Astrocyte (in vitro differentiated cells and primary cell): ENCODE data around the gene PDIA2.

Source experiments
- EZH2 ChIP-seq: IDR thresholded peaks from 2 replicates; pipeline ENCODE4 v1.6.1; 2012; ENCODE audit warnings: mild to moderate bottlenecking, low read length, inconsistent platforms; ENCODE audit not compliant: insufficient read depth
- TF ChIP-seq, protein P1 (sequence below): IDR thresholded peaks from 2 replicates; pipeline ENCODE4 v1.5.1; 2011; ENCODE audit warnings: low read depth, mild to moderate bottlenecking, inconsistent platforms, low read length, moderate library complexity; ENCODE audit not compliant: insufficient read depth

DNA sequence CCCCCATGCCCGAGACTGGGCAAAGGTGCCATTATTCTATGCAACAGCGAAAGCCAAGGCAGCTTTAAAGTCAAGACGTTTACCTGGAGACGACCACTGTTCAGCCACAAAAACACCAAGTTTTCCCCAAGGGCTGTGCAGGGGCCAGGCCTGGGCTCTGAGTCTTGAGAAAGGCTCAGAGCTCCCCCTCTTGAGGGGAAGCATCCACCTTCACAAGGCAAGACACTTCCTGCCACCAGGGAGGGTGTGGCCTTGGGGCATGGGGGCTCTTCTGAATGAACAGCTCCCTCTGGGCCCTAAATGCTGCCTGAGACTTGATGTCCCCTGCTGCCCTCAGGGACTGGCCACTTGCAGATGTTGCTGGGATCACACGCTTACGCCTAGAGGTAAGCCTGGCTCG, 26.5 kb downstream of the PDIA2 start:
- TF ChIP-seq, protein P1, sequence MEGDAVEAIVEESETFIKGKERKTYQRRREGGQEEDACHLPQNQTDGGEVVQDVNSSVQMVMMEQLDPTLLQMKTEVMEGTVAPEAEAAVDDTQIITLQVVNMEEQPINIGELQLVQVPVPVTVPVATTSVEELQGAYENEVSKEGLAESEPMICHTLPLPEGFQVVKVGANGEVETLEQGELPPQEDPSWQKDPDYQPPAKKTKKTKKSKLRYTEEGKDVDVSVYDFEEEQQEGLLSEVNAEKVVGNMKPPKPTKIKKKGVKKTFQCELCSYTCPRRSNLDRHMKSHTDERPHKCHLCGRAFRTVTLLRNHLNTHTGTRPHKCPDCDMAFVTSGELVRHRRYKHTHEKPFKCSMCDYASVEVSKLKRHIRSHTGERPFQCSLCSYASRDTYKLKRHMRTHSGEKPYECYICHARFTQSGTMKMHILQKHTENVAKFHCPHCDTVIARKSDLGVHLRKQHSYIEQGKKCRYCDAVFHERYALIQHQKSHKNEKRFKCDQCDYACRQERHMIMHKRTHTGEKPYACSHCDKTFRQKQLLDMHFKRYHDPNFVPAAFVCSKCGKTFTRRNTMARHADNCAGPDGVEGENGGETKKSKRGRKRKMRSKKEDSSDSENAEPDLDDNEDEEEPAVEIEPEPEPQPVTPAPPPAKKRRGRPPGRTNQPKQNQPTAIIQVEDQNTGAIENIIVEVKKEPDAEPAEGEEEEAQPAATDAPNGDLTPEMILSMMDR = no peak
- no peak for TF ChIP-seq EZH2
